Endothelial cell of umbilical vein (primary cell): ENCODE results near the gene ABHD11. TPM values are rescaled to one million over a fixed set of nuclear protein-coding genes. Genes with fewer than 3 reads are reported as not detected.

Experiments used
- BruUV-seq: library from RNA; stranded (reverse); fragments of 400-500 nt; replicated peaks from 2 replicates; lab custom pipeline; 2021; lab: Mats Ljungman, UMichigan
- CTCF ChIA-PET: fragments of 300-600, 350-600 bp; sonication (Branson Sonifier 250); formaldehyde crosslinking; loops from one replicate; lab custom pipeline; 2021; ENCODE audit warnings: antibody characterized with exemption, inconsistent platforms; lab: Charles Lee
- POLR2A ChIA-PET: fragments of 300-600, 350-600 bp; sonication (Branson Sonifier 250); formaldehyde crosslinking; loops from one replicate; lab custom pipeline; 2021; ENCODE audit warnings: antibody characterized with exemption, inconsistent platforms; lab: Charles Lee
- DNase-seq: peaks from one replicate; pipeline ENCODE4 v3.0.0-alpha.2; 2011; ENCODE audit warnings: low read depth, low spot score
- FAIRE-seq: peaks from 2 replicates; lab custom pipeline; 2011; peaks lifted over from hg19 to GRCh38; lab: Jason Lieb, UNC
- H2AFZ ChIP-seq: 2 replicates; pipeline ENCODE4 v1.6.0; 2012; ENCODE audit warnings: low read depth, low read length, control low read depth, inconsistent platforms
- H3K27ac ChIP-seq: 2 replicates; pipeline ENCODE4 v1.5.1; 2011; ENCODE audit warnings: low read depth, mild to moderate bottlenecking, control low read depth, low read length, moderate library complexity; ENCODE audit not compliant: insufficient read depth
- H3K27me3 ChIP-seq, 2 experiments: 2 replicates each; pipeline versions ENCODE4 v1.6.0 to v1.6.1; 2011; ENCODE audit warnings: low read length in 2 of 2, mixed read lengths in 1 of 2; ENCODE audit not compliant: control insufficient read depth in 2 of 2, insufficient read depth in 2 of 2
- H3K36me3 ChIP-seq, 2 experiments: 2 replicates in 1 of 2; 3 replicates in 1 of 2; pipeline ENCODE4 v1.5.1; 2011; ENCODE audit warnings: low read length in 2 of 2, mild to moderate bottlenecking in 1 of 2, moderate library complexity in 1 of 2; ENCODE audit not compliant: control insufficient read depth in 2 of 2, insufficient read depth in 2 of 2; ENCODE audit errors: extremely low read depth in 1 of 2
- H3K4me1 ChIP-seq: 3 replicates; pipeline ENCODE4 v1.5.1; 2011; ENCODE audit warnings: mild to moderate bottlenecking, low read length; ENCODE audit not compliant: control insufficient read depth, insufficient read depth; ENCODE audit errors: extremely low read depth
- H3K4me2 ChIP-seq: 2 replicates; pipeline ENCODE4 v1.6.1; 2011; ENCODE audit warnings: low read length, control low read depth, mixed read lengths; ENCODE audit not compliant: insufficient read depth
- H3K4me3 ChIP-seq, 3 experiments: fragments of 200-600 bp in 1 of 3; sonication (generic), shearing (Covaris generic) in 1 of 3; replicated peaks in 1 of 3; 2 replicates each; pipeline ENCODE4 v1.5.1; 2011 to 2016; ENCODE audit warnings: control low read depth in 3 of 3, low read length in 3 of 3, mild to moderate bottlenecking in 2 of 3, inconsistent platforms in 1 of 3, low read depth in 1 of 3, moderate library complexity in 1 of 3; ENCODE audit not compliant: insufficient read depth in 1 of 3
- H3K79me2 ChIP-seq: 2 replicates; pipeline ENCODE4 v1.6.0; 2012; ENCODE audit warnings: low read length, inconsistent platforms; ENCODE audit not compliant: control insufficient read depth, insufficient read depth
- H3K9ac ChIP-seq: replicated peaks from 2 replicates; pipeline ENCODE3; 2011; ENCODE audit warnings: low read length, control low read depth; ENCODE audit not compliant: insufficient read depth; ENCODE audit errors: extremely low read depth
- H3K9me1 ChIP-seq: replicated peaks from 3 replicates; pipeline ENCODE4 v1.6.0; 2011; ENCODE audit warnings: mild to moderate bottlenecking, low read length; ENCODE audit not compliant: control insufficient read depth, insufficient read depth; ENCODE audit errors: extremely low read depth
- H3K9me3 ChIP-seq: replicated peaks from 2 replicates; pipeline ENCODE4 v1.5.1; 2012; ENCODE audit warnings: low read length, inconsistent platforms; ENCODE audit not compliant: control insufficient read depth, insufficient read depth
- H4K20me1 ChIP-seq: replicated peaks from 2 replicates; pipeline ENCODE3; 2011; ENCODE audit warnings: mild to moderate bottlenecking, low read length; ENCODE audit not compliant: control insufficient read depth, insufficient read depth; ENCODE audit errors: extremely low read depth
- EZH2 ChIP-seq: IDR thresholded peaks from 2 replicates; pipeline ENCODE4 v1.6.1; 2012; ENCODE audit warnings: borderline replicate concordance, low read depth, mild to moderate bottlenecking, moderate library complexity, low read length, inconsistent platforms; ENCODE audit not compliant: severe bottlenecking
- FOS ChIP-seq: IDR thresholded peaks from 2 replicates; pipeline ENCODE4 v1.6.1; 2011; ENCODE audit warnings: mild to moderate bottlenecking, low read length, moderate library complexity, borderline replicate concordance; ENCODE audit not compliant: insufficient read depth
- GATA2 ChIP-seq: IDR thresholded peaks from 2 replicates; pipeline ENCODE4 v1.7.0; 2011; ENCODE audit warnings: low read depth, mild to moderate bottlenecking, moderate library complexity, mixed read lengths, low read length; ENCODE audit not compliant: insufficient read length, insufficient read depth
- JUN ChIP-seq: IDR thresholded peaks from 2 replicates; pipeline ENCODE4 v1.6.1; 2011; ENCODE audit warnings: borderline replicate concordance, low read depth; ENCODE audit not compliant: insufficient read length, insufficient read depth
- MYC ChIP-seq: IDR thresholded peaks from one replicate; pipeline ENCODE4 v1.6.1; 2011; ENCODE audit warnings: mild to moderate bottlenecking, low read depth, low read length
- POLR2A ChIP-seq: IDR thresholded peaks from 2 replicates; pipeline ENCODE4 v1.6.1; 2012; ENCODE audit warnings: low read depth, mild to moderate bottlenecking, control low read depth, low read length
- POLR2AphosphoS5 ChIP-seq: IDR thresholded peaks from 2 replicates; pipeline ENCODE4 v1.6.1; 2012; ENCODE audit warnings: low read depth, mild to moderate bottlenecking, control low read depth, low read length, moderate library complexity; ENCODE audit not compliant: insufficient read depth
- dilution Hi-C: fragments of 300-500 bp; cut with MboI; formaldehyde crosslinking; loops from one replicate; pipeline ENCODE4 v1.15.0; 2019; ENCODE audit warnings: low sequenced_read_pairs; ENCODE audit not compliant: extremely low pct_ligation_motif_present
- intact Hi-C: fragments of 100-400 bp; cut with micrococcal nuclease; formaldehyde crosslinking; loops from one replicate; pipeline ENCODE4 v1.10.0; 2022
- polyA plus RNA-seq, 4 experiments: library from polyadenylated mRNA; depleted of rRNA in 3 of 4; stranded (reverse) in 3 of 4; unstranded in 1 of 4; fragments of >200 nt; gene quantifications; 2 replicates each; pipeline versions ENCODE4 v1.2.1 to v1.2.3, GENCODE V29; 2011 to 2012; ENCODE audit warnings: missing spikeins in 1 of 4
- total RNA-seq: library from RNA; stranded (reverse); gene quantifications from 2 replicates; pipeline ENCODE4 v1.2.3, GENCODE V29; 2021
- TF ChIP-seq, protein P1 (sequence below): IDR thresholded peaks from 2 replicates; pipeline ENCODE4 v1.6.1; 2011; ENCODE audit not compliant: insufficient read depth, insufficient read length
- TF ChIP-seq, protein P2 (sequence below), 2 donors: IDR thresholded peaks; 1 replicate in 1 of 2; 2 replicates in 1 of 2; pipeline ENCODE4 v1.5.1; 2011; ENCODE audit warnings: low read length in 2 of 2, mild to moderate bottlenecking in 2 of 2, moderate library complexity in 2 of 2, control low read depth in 1 of 2, inconsistent platforms in 1 of 2, low read depth in 1 of 2; ENCODE audit not compliant: insufficient read depth in 1 of 2; ENCODE audit errors: extremely low read depth in 1 of 2

The ABHD11 gene
- total and polyA plus RNA-seq, 2 donors (not counting 3 experiments of a cell fraction or from before 2014, with no cell fraction given): 13.3 to 18.4 TPM

DNA sequence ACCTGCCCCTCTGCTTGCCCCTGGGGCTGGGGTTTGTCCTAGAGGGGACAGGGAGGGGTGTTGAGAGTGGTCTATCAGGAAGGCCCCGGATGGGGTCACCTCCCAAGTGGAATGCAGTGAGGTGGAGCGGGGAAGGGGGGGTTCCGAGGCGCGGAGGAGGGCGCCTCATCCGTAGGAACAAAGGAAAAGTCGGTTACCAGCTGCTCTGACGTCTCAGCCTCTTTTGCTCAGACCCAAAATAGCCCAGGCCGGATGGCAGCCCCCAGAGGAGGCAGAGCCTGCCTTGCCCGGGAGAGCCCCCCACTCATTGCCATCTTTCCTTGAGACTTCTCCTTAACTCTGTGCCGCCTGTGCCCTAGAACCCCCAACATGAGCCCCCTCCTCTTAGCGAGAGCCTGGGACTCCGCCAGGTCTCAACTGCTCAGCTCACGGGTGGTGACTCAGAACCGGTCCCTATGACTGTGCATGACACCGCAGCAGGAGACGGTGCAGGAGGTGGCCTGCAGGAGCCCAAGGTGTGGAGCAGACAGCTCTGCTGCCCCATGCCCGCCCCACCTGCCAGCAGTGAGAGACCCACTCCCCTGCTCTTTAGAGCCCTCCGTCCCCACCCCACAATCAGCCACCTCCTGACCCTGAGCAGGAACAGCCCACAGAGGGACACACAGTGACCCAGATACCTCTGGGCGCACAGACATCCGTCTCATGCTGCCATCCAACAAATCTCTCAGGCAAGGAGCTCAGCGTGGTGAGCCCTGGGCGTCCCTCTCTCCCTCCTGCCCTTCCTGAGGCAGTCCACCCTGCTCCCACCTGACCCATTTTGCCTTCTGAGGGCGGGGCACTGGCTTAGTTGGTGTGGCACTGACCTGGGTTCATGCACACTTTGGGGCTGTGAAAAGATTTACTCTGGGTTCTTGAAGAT, 32.2 kb downstream of the ABHD11 start:
- Histone ChIP-seq H2AFZ (no peak overlapping the region), H3K27me3 (no peaks in the 10 kb centered on the region), H3K36me3 (peaks cover 0 to 5% of the 10 kb centered on the region in 2 experiments), H3K9me3 (no peaks in the 10 kb centered on the region), H3K9me1 (no peaks in the 10 kb centered on the region), H3K79me2 (peaks cover 26% of the 10 kb centered on the region), H3K4me3 (no peak overlapping the region), H4K20me1 (no peaks in the 10 kb centered on the region), H3K9ac (no peak overlapping the region), H3K4me2 (no peak overlapping the region), H3K27ac (no peak overlapping the region), H3K4me1 (peaks cover 9% of the 10 kb centered on the region)
- no peak for DNase-seq
- FAIRE-seq: no peak
- intact Hi-C loops (loop anchor here (1.0 kb wide), 1 partner anchor 12 kb away; no protein-coding TSS in a partner anchor), dilution Hi-C loops (no loop called here)
- POLR2A ChIA-PET: no interaction called here
- BruUV-seq: no TSS peak
- no peak for TF ChIP-seq JUN
- TF ChIP-seq EZH2: no peak
- no peak for TF ChIP-seq POLR2A
- TF ChIP-seq FOS: no peak
- TF ChIP-seq, protein P1, sequence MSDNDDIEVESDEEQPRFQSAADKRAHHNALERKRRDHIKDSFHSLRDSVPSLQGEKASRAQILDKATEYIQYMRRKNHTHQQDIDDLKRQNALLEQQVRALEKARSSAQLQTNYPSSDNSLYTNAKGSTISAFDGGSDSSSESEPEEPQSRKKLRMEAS: no peak
- no peak for TF ChIP-seq POLR2AphosphoS5
- no peak for TF ChIP-seq MYC
- TF ChIP-seq, protein P2, sequence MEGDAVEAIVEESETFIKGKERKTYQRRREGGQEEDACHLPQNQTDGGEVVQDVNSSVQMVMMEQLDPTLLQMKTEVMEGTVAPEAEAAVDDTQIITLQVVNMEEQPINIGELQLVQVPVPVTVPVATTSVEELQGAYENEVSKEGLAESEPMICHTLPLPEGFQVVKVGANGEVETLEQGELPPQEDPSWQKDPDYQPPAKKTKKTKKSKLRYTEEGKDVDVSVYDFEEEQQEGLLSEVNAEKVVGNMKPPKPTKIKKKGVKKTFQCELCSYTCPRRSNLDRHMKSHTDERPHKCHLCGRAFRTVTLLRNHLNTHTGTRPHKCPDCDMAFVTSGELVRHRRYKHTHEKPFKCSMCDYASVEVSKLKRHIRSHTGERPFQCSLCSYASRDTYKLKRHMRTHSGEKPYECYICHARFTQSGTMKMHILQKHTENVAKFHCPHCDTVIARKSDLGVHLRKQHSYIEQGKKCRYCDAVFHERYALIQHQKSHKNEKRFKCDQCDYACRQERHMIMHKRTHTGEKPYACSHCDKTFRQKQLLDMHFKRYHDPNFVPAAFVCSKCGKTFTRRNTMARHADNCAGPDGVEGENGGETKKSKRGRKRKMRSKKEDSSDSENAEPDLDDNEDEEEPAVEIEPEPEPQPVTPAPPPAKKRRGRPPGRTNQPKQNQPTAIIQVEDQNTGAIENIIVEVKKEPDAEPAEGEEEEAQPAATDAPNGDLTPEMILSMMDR (IDR thresholded peaks at IDR 0.05; ENCODE audit: extremely low read depth in 1 of 2, insufficient read depth in 1 of 2, low read depth in 1 of 2, low read length in 2 of 2): no peak
- no peak for TF ChIP-seq GATA2
- CTCF ChIA-PET: interaction anchor here (0.9 to 3.5 kb wide), 6 partner anchors 8 to 100 kb away, joined by 4 to 25 read pairs (median 10); partner anchors contain the start of gene STX1A
